ENCODE results near the gene LCE5A.

DNA sequence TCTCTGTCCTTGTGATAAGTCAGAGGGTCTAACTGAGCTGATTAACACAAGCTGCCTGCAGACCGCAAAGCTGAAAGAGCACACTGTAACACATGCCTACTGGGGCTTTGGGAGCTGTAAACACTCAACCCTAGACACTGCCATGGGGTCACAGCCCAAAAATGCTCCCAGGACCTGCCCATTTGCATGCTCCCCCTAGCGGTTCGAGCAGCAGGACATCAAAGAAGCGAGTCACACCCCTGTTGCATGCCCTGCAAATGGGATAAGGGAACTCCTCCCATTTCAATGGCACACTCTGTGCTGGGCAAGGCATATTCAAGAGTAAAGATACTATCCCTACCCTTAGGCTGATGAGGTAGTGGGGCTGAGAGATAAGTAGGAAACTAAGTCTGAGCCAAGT lies 33.2 kb downstream of the LCE5A start:
- TF ChIP-seq, protein P1, sequence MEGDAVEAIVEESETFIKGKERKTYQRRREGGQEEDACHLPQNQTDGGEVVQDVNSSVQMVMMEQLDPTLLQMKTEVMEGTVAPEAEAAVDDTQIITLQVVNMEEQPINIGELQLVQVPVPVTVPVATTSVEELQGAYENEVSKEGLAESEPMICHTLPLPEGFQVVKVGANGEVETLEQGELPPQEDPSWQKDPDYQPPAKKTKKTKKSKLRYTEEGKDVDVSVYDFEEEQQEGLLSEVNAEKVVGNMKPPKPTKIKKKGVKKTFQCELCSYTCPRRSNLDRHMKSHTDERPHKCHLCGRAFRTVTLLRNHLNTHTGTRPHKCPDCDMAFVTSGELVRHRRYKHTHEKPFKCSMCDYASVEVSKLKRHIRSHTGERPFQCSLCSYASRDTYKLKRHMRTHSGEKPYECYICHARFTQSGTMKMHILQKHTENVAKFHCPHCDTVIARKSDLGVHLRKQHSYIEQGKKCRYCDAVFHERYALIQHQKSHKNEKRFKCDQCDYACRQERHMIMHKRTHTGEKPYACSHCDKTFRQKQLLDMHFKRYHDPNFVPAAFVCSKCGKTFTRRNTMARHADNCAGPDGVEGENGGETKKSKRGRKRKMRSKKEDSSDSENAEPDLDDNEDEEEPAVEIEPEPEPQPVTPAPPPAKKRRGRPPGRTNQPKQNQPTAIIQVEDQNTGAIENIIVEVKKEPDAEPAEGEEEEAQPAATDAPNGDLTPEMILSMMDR (IDR thresholded peaks at IDR 0.05) = peak; percentile 57
- TF ChIP-seq POLR2AphosphoS5 (IDR thresholded peaks at IDR 0.05; ENCODE audit: low read depth, low read length) (no peak), TCF7L2 (IDR thresholded peaks at IDR 0.05; ENCODE audit: low read depth, low read length) (peak; percentile 63; the same call in 1 of the 2 replicates)
- TF ChIP-seq, protein P2, sequence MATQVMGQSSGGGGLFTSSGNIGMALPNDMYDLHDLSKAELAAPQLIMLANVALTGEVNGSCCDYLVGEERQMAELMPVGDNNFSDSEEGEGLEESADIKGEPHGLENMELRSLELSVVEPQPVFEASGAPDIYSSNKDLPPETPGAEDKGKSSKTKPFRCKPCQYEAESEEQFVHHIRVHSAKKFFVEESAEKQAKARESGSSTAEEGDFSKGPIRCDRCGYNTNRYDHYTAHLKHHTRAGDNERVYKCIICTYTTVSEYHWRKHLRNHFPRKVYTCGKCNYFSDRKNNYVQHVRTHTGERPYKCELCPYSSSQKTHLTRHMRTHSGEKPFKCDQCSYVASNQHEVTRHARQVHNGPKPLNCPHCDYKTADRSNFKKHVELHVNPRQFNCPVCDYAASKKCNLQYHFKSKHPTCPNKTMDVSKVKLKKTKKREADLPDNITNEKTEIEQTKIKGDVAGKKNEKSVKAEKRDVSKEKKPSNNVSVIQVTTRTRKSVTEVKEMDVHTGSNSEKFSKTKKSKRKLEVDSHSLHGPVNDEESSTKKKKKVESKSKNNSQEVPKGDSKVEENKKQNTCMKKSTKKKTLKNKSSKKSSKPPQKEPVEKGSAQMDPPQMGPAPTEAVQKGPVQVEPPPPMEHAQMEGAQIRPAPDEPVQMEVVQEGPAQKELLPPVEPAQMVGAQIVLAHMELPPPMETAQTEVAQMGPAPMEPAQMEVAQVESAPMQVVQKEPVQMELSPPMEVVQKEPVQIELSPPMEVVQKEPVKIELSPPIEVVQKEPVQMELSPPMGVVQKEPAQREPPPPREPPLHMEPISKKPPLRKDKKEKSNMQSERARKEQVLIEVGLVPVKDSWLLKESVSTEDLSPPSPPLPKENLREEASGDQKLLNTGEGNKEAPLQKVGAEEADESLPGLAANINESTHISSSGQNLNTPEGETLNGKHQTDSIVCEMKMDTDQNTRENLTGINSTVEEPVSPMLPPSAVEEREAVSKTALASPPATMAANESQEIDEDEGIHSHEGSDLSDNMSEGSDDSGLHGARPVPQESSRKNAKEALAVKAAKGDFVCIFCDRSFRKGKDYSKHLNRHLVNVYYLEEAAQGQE (IDR thresholded peaks at IDR 0.05; ENCODE audit: insufficient read depth in 1 of 2, low read depth in 2 of 2, low read length in 1 of 2) = no peak
